Loucy (cell line): ENCODE data around the gene RAPGEF5.

Experiments used
- H2AFZ ChIP-seq: fragments of 200-600 bp; sonication (generic); 2 replicates; pipeline ENCODE4 v1.6.0; 2016; ENCODE audit warnings: antibody characterized with exemption, mild to moderate bottlenecking, low read length, moderate library complexity
- H3F3A ChIP-seq: fragments of 200-600 bp; 2 replicates; pipeline ENCODE4 v1.6.0; 2016; ENCODE audit warnings: antibody characterized with exemption, low read depth, mild to moderate bottlenecking
- H3K27me3 ChIP-seq: fragments of 200-600 bp; sonication (generic); 2 replicates; pipeline ENCODE4 v1.6.1; 2014; ENCODE audit warnings: low read length, mild to moderate bottlenecking; ENCODE audit not compliant: insufficient read depth, poor library complexity, severe bottlenecking
- H3K36me3 ChIP-seq: fragments of 200-600 bp; sonication (generic); 2 replicates; pipeline ENCODE4 v1.6.1; 2016; ENCODE audit warnings: low read length; ENCODE audit not compliant: insufficient read depth
- H3K4me1 ChIP-seq: fragments of 200-600 bp; sonication (generic); 2 replicates; pipeline ENCODE4 v1.5.1; 2014; ENCODE audit warnings: low read length, mild to moderate bottlenecking; ENCODE audit not compliant: insufficient read depth, poor library complexity, severe bottlenecking
- H3K4me2 ChIP-seq: fragments of 200-600 bp; sonication (generic); 2 replicates; pipeline ENCODE4 v1.6.0; 2014; ENCODE audit warnings: antibody characterized with exemption, low read length, low read depth, mild to moderate bottlenecking; ENCODE audit not compliant: poor library complexity, severe bottlenecking
- H3K4me3 ChIP-seq: fragments of 200-600 bp; sonication (generic); 2 replicates; pipeline ENCODE4 v1.5.1; 2014; ENCODE audit warnings: low read length, mild to moderate bottlenecking, mixed read lengths; ENCODE audit not compliant: poor library complexity, severe bottlenecking
- H3K79me2 ChIP-seq: fragments of 200-600 bp; sonication (generic); 2 replicates; pipeline ENCODE4 v1.6.1; 2014; ENCODE audit warnings: low read length; ENCODE audit not compliant: insufficient read depth
- H3K9ac ChIP-seq: fragments of 200-600 bp; sonication (generic); 2 replicates; pipeline ENCODE4 v1.6.0; 2014; ENCODE audit warnings: mild to moderate bottlenecking, low read depth, low read length, moderate library complexity; ENCODE audit not compliant: poor library complexity, severe bottlenecking
- H3K9me2 ChIP-seq: fragments of 200-600 bp; sonication (generic); replicated peaks from 2 replicates; pipeline ENCODE4 v1.6.1; 2016; ENCODE audit warnings: low read depth, low read length, mixed read lengths
- H3K9me3 ChIP-seq: fragments of 200-600 bp; sonication (generic); 2 replicates; pipeline ENCODE4 v1.6.1; 2014; ENCODE audit warnings: mild to moderate bottlenecking, antibody characterized with exemption, low read length, low read depth; ENCODE audit not compliant: insufficient read depth
- H4K20me1 ChIP-seq: fragments of 200-600 bp; sonication (generic); 2 replicates; pipeline ENCODE4 v1.6.0; 2014; ENCODE audit warnings: antibody characterized with exemption, low read length, mild to moderate bottlenecking; ENCODE audit not compliant: insufficient read depth, poor library complexity, severe bottlenecking
- CTCF ChIP-seq: fragments of 200-600 bp; sonication (generic); conservative IDR thresholded peaks from 2 replicates; pipeline ENCODE4 v1.5.1; 2014; ENCODE audit warnings: mild to moderate bottlenecking, antibody characterized with exemption, low read length
- EZH2phosphoT487 ChIP-seq: fragments of 200-600 bp; IDR thresholded peaks from 2 replicates; pipeline ENCODE4 v1.6.1; 2018; ENCODE audit warnings: antibody characterized with exemption, mild to moderate bottlenecking, moderate library complexity, borderline replicate concordance

The RAPGEF5 gene

GRCh38 chr7:22181663-22182062 lies 175.3 kb downstream of the RAPGEF5 start:
- Histone ChIP-seq H3K79me2 (no peaks in the 10 kb centered on the region), H3K36me3 (no peaks in the 10 kb centered on the region), H4K20me1 (no peaks in the 10 kb centered on the region), H3K4me1 (no peaks in the 10 kb centered on the region), H2AFZ (no peak overlapping the region), H3K9ac (no peak overlapping the region), H3K9me2 (no peaks in the 10 kb centered on the region), H3K27me3 (no peaks in the 10 kb centered on the region), H3K9me3 (no peaks in the 10 kb centered on the region), H3K4me3 (no peak overlapping the region), H3F3A (no peaks in the 10 kb centered on the region), H3K4me2 (no peak overlapping the region)
- TF ChIP-seq CTCF (no peak), EZH2phosphoT487 (no peak)

DNA sequence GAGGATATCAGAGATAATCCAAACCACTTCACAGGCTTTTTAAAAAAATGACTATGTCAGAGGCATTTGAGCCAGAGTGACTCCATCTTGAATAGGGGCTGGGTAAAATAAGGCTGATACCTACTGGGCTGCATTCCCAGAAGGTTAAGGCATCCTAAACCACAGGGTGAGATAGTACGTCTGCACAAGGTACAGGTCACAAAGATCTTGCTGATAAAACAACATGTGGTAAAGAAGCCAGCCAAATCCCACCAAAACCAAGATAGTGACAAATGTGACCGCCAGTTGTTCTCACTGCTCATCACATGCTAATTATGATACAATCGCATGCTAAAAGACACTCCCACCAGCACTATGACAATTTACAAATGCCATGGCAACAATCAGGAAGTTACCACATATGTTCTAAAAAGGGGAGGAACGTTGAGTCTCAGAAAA lies 177.5 kb downstream of the RAPGEF5 start:
- no peak overlapping the region for H3K4me3 ChIP-seq
- no peak overlapping the region for H3K4me2 ChIP-seq
- H3K79me2 ChIP-seq: no peaks in the 10 kb centered on the region
- peaks cover 11% of the 10 kb centered on the region for H3K4me1 ChIP-seq
- H3K36me3 ChIP-seq: no peaks in the 10 kb centered on the region
- no peaks in the 10 kb centered on the region for H4K20me1 ChIP-seq
- no peaks in the 10 kb centered on the region for H3K9me3 ChIP-seq
- TF ChIP-seq EZH2phosphoT487: no peak
- no peak for TF ChIP-seq CTCF
- no peak overlapping the region for H2AFZ ChIP-seq
- H3K9me2 ChIP-seq: no peaks in the 10 kb centered on the region
- H3K9ac ChIP-seq: no peak overlapping the region
- H3F3A ChIP-seq: no peaks in the 10 kb centered on the region
- H3K27me3 ChIP-seq: no peaks in the 10 kb centered on the region

DNA sequence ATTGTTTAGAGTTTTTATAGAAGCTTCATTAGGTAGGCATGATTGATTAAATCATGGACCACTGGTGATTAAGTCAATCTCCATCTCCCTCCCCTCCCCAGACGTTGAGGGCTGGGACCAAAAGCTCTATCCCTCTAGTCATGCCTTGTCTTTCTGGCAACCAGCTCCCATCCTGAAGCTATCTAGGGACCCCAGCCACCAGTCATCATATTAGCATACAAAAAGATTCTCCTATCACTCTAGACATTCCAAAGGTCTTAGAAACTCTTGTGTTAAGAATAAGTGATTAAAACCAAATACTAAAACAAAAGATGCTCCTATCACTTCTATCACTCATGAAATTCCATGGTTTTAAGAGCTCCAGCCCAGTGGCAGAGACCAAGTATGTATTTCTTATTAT lies 178.2 kb downstream of the RAPGEF5 start:
- H3K9me2 ChIP-seq: no peaks in the 10 kb centered on the region
- TF ChIP-seq EZH2phosphoT487 (no peak), CTCF (no peak)

More for the DNA sequence above, 178.2 kb downstream of the RAPGEF5 start:
- Histone ChIP-seq H3K4me2 (no peak overlapping the region), H3F3A (no peaks in the 10 kb centered on the region), H2AFZ (no peak overlapping the region), H3K36me3 (no peaks in the 10 kb centered on the region), H3K27me3 (no peaks in the 10 kb centered on the region), H4K20me1 (no peaks in the 10 kb centered on the region), H3K4me3 (no peak overlapping the region), H3K9me3 (no peaks in the 10 kb centered on the region), H3K4me1 (peaks cover 17% of the 10 kb centered on the region), H3K79me2 (no peaks in the 10 kb centered on the region), H3K9ac (no peak overlapping the region)
